Neutrophil (primary cell): ENCODE results near the gene MXD3.
"Not testable (repeated sequence)": the region's sequence is repeated elsewhere in the genome, so short reads cannot be mapped to it uniquely, and the experiment has no call there.

Experiments
- H3K27ac ChIP-seq: fragments of 200-600 bp; sonication (generic); 2 replicates; pipeline ENCODE4 v1.5.1; 2016; ENCODE audit warnings: mild to moderate bottlenecking, moderate library complexity
- H3K27me3 ChIP-seq: fragments of 200-600 bp; sonication (generic); 2 replicates; pipeline ENCODE4 v1.6.0; 2016; ENCODE audit warnings: mild to moderate bottlenecking
- H3K36me3 ChIP-seq: fragments of 200-600 bp; sonication (generic); 2 replicates; pipeline ENCODE4 v1.5.1; 2017
- H3K4me1 ChIP-seq, 2 experiments: fragments of 200-600 bp in 1 of 2; sonication (generic) in 1 of 2; 1 replicate in 1 of 2; 2 replicates in 1 of 2; pipeline versions ENCODE4 v1.5.1 to v1.6.1; 2013 to 2016; ENCODE audit warnings: low read depth in 1 of 2, low read length in 1 of 2, mild to moderate bottlenecking in 1 of 2, moderate library complexity in 1 of 2; ENCODE audit not compliant: control insufficient read depth in 1 of 2, insufficient read depth in 1 of 2
- H3K4me3 ChIP-seq, 2 experiments: fragments of 200-600 bp in 1 of 2; sonication (generic) in 1 of 2; 1 replicate in 1 of 2; 2 replicates in 1 of 2; pipeline ENCODE4 v1.5.1; 2013 to 2016; ENCODE audit warnings: low read depth in 1 of 2, low read length in 1 of 2, mild to moderate bottlenecking in 1 of 2, moderate library complexity in 1 of 2
- H3K9me3 ChIP-seq: fragments of 200-600 bp; sonication (generic); 2 replicates; pipeline ENCODE4 v1.5.1; 2016
- TF ChIP-seq, protein P1 (sequence below): fragments of 200-600 bp; sonication (generic); IDR thresholded peaks from 2 replicates; pipeline ENCODE4 v1.5.1; 2016; ENCODE audit warnings: antibody characterized with exemption

MXD3 gene

DNA sequence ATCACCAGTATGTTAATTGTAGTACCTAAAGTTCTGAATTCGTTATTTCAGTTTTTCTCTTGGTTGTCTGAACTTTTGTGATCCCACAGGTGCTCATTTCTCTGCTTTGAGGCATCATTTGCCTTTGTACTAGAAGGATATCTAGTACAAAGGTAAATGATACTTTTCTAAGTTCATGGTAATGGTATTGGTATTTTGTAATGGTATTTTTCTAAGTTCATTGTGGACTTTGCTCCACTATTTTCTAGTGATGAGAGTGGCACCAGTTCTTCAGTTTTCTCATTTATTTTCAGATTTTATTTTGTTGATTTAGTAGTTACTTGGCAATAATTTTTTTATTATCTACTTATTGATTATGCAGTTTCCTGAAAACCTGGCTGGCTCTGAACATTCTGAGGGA lies 50.2 kb downstream of the MXD3 start:
- Histone ChIP-seq H3K4me3 (no peak overlapping the region), H3K36me3 (peaks cover 78% of the 10 kb centered on the region), H3K27ac (no peak overlapping the region), H3K27me3 (no peaks in the 10 kb centered on the region), H3K9me3 (no peaks in the 10 kb centered on the region), H3K4me1 (no peaks in the 10 kb centered on the region)
- TF ChIP-seq, protein P1, sequence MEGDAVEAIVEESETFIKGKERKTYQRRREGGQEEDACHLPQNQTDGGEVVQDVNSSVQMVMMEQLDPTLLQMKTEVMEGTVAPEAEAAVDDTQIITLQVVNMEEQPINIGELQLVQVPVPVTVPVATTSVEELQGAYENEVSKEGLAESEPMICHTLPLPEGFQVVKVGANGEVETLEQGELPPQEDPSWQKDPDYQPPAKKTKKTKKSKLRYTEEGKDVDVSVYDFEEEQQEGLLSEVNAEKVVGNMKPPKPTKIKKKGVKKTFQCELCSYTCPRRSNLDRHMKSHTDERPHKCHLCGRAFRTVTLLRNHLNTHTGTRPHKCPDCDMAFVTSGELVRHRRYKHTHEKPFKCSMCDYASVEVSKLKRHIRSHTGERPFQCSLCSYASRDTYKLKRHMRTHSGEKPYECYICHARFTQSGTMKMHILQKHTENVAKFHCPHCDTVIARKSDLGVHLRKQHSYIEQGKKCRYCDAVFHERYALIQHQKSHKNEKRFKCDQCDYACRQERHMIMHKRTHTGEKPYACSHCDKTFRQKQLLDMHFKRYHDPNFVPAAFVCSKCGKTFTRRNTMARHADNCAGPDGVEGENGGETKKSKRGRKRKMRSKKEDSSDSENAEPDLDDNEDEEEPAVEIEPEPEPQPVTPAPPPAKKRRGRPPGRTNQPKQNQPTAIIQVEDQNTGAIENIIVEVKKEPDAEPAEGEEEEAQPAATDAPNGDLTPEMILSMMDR: no peak

DNA sequence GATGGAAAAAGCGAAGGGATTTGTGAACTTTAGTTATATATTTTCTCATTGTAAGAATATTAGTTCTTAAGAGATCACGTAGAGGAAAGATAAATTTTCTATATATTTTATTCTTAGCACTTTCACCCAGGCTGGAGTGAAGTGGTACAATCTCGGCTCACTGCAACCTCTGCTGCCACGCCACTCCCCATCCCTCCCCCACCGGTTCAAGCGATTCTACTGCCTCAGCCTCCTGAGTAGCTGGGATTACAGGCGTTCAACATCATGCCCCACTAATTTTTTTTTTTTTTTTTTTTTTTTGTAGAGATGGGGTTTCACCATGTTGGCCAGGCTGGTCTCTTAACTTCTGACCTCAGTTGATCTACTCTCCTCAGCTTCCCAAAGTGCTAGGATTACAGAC lies 50.7 kb downstream of the MXD3 start:
- Histone ChIP-seq H3K36me3 (peaks cover 78% of the 10 kb centered on the region), H3K4me1 (no peaks in the 10 kb centered on the region), H3K27ac (no peak overlapping the region), H3K4me3 (no peak overlapping the region), H3K9me3 (no peaks in the 10 kb centered on the region), H3K27me3 (no peaks in the 10 kb centered on the region)
- TF ChIP-seq, protein P1: no peak

GRCh38 chr5:177258711-177259110 lies 53.0 kb downstream of the MXD3 start:
- not testable (repeated sequence) for H3K27me3 ChIP-seq, H3K27ac ChIP-seq, H3K4me3 ChIP-seq, H3K9me3 ChIP-seq, H3K4me1 ChIP-seq
- peaks cover 88% of the 10 kb centered on the region for H3K36me3 ChIP-seq
